NCI-H1092 treated with DMSO at 0.1 percent for 48 hours (cell line): Measurements from ENCODE around the gene FBXW9.
A peak's percentile ranks its signal among the peaks of the same experiment; 100 is the strongest.
"Not testable (repeated sequence)": the region's sequence is repeated elsewhere in the genome, so short reads cannot be mapped to it uniquely, and the experiment has no call there.

ENCODE experiments used
- DNase-seq: peaks from one replicate; lab custom pipeline; 2025; lab: John Stamatoyannopoulos, UW

Gene FBXW9

GRCh38 chr19:12696366-12697335 lies at the start of gene FBXW9:
TSS of gene FBXW9 (minus strand) at chr19:12696631. CDS start at chr19:12696581, 50 bp downstream.
- DNase-seq: peak; percentile 85

GRCh38 chr19:12745166-12745897 lies 48.9 kb upstream of the FBXW9 start:
- no peak for DNase-seq

- DNase-seq: no peak
These were observed 41.5 kb upstream of the FBXW9 start for GRCh38 chr19:12737835-12738351.

- peak; percentile 100 for DNase-seq
These were observed 40.8 kb upstream of the FBXW9 start, which contains the start of gene GET3 for GRCh38 chr19:12736995-12737834. TSS of gene GET3 (plus strand) at chr19:12737497. CDS start at chr19:12737506, 9 bp downstream.

GRCh38 chr19:12733369-12734214 lies 37.2 kb upstream of the FBXW9 start:
- DNase-seq: no peak

- DNase-seq: no peak
These were observed 34.9 kb upstream of the FBXW9 start for GRCh38 chr19:12731337-12731736.

GRCh38 chr19:12730064-12730463 lies 33.6 kb upstream of the FBXW9 start:
- no peak for DNase-seq

- DNase-seq: no peak
These were observed 31.5 kb upstream of the FBXW9 start for GRCh38 chr19:12727745-12728433.

- DNase-seq: no peak
These were observed 30.5 kb upstream of the FBXW9 start for GRCh38 chr19:12726988-12727316.

- DNase-seq: not testable (repeated sequence)
These were observed 29.2 kb upstream of the FBXW9 start for GRCh38 chr19:12725612-12726011.

- peak; percentile 69 for DNase-seq
These were observed 27.4 kb upstream of the FBXW9 start, which contains the start of gene TNPO2 for GRCh38 chr19:12723641-12724426. TSS of gene TNPO2 (minus strand) at chr19:12723932. CDS start at chr19:12720977, 2,955 bp downstream.

GRCh38 chr19:12723381-12723640 lies 26.9 kb upstream of the FBXW9 start:
- DNase-seq: peak; percentile 28

- DNase-seq: peak; percentile 97
These were observed 26.3 kb upstream of the FBXW9 start for GRCh38 chr19:12722566-12723380.

- DNase-seq: peak; percentile 40
These were observed 25.5 kb upstream of the FBXW9 start for GRCh38 chr19:12721656-12722565.

GRCh38 chr19:12720851-12721655 lies 24.6 kb upstream of the FBXW9 start:
- DNase-seq: no peak

GRCh38 chr19:12720296-12720695 lies 23.9 kb upstream of the FBXW9 start:
- DNase-seq: no peak

- DNase-seq: no peak
These were observed 19.5 kb upstream of the FBXW9 start for GRCh38 chr19:12715929-12716328.
